Measurements from ENCODE around the gene DSCAM. TPM values are rescaled to one million over a fixed set of nuclear protein-coding genes. Genes with fewer than 3 reads are reported as not detected.

The DSCAM gene
- total RNA-seq, 4 donors from 2014 or later, result 0.03 TPM; not detected in 3

DNA sequence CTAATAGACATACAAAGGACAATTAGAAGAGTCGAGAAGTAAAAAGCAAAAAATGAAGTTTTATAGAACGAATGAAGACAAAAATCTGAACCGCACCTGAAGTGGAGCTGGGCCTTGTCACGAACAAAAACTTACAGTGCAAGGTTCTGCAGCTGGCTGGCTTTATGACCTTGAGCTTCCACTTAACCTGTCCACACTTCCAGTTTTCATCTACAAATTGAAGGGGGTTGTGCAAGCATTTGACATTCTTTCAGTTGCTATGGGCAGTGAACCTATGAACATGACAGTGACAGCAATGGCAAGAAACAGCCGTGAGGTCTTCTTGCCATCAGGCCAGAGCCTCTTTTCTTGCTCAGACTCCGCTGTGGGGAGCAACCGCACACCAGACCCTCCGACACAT is 93.2 kb downstream of the DSCAM start:
- Histone ChIP-seq H3K4me3 (no peak overlapping the region), H3K27me3 (no peaks in the 10 kb centered on the region), H3K27ac (no peak overlapping the region), H3K4me1 (no peaks in the 10 kb centered on the region), H3K36me3 (no peaks in the 10 kb centered on the region), H3K9me3 (no peaks in the 10 kb centered on the region)
- TF ChIP-seq, protein P1, sequence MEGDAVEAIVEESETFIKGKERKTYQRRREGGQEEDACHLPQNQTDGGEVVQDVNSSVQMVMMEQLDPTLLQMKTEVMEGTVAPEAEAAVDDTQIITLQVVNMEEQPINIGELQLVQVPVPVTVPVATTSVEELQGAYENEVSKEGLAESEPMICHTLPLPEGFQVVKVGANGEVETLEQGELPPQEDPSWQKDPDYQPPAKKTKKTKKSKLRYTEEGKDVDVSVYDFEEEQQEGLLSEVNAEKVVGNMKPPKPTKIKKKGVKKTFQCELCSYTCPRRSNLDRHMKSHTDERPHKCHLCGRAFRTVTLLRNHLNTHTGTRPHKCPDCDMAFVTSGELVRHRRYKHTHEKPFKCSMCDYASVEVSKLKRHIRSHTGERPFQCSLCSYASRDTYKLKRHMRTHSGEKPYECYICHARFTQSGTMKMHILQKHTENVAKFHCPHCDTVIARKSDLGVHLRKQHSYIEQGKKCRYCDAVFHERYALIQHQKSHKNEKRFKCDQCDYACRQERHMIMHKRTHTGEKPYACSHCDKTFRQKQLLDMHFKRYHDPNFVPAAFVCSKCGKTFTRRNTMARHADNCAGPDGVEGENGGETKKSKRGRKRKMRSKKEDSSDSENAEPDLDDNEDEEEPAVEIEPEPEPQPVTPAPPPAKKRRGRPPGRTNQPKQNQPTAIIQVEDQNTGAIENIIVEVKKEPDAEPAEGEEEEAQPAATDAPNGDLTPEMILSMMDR (IDR thresholded peaks at IDR 0.05 in 4 of 5, conservative IDR thresholded peaks at IDR 0.05 in 1 of 5), result no peak
- no peak for TF ChIP-seq POLR2A (IDR thresholded peaks at IDR 0.05)
- in situ Hi-C loops (cut with MboI; ENCODE audit: low sequenced_read_pairs in 4 of 4), result no loop called here
- intact Hi-C loops (cut with DNase I; ENCODE audit: low total_unique reads), result no loop called here
- ATAC-seq (no peak), DNase-seq (no peak)

DNA sequence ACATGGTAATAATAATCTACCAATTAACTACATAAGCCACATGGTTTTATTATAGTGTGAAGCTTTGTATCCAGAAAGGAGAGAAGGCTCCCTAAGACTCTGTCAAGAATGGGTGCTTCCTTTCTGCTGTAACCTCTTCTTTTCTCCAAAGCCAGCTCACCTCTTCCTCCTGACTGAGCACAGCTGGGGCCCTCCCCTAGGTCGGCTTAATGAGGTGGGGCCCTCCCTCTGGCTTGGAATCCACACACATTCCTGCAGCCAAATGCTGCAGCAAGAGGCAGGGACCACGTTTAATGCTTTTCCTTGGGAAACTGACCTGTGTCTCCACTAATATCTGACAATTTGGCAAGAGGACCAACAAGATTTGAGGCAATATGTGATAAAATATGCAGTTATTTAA is 94.8 kb downstream of the DSCAM start:
- Histone ChIP-seq H3K9me3 (no peaks in the 10 kb centered on the region), H3K27ac (no peak overlapping the region), H3K36me3 (no peaks in the 10 kb centered on the region), H3K4me3 (no peak overlapping the region), H3K27me3 (no peaks in the 10 kb centered on the region), H3K4me1 (no peaks in the 10 kb centered on the region)
- TF ChIP-seq, protein P1 (IDR thresholded peaks at IDR 0.05 in 4 of 5, conservative IDR thresholded peaks at IDR 0.05 in 1 of 5), result no peak
- no peak for TF ChIP-seq POLR2A (IDR thresholded peaks at IDR 0.05)
- intact Hi-C loops (cut with DNase I; ENCODE audit: low total_unique reads), result no loop called here
- ATAC-seq (no peak), DNase-seq (no peak)
- in situ Hi-C loops (cut with MboI; ENCODE audit: low sequenced_read_pairs in 4 of 4), result no loop called here

DNA sequence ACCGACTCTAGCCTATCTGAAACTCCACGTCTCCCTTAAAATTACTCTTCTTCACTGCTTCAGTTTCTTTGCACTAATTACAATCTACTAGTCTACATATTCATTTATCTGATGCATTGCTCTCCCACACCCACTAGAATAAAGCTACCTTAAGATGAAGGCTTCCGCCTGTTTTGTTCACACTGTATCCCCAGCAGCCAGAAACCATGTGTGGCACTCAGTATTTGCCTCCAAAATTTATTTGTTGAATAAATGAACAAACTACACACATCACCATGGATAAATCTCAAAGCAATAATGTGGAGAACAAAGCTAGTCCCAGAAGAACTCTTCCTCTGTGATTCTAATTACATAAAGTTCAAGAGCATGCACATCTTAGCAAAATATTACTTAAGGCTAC is 95.7 kb downstream of the DSCAM start:
- no peak for ATAC-seq
- in situ Hi-C loops (cut with MboI; ENCODE audit: low sequenced_read_pairs in 4 of 4) (no loop called here), intact Hi-C loops (cut with DNase I; ENCODE audit: low total_unique reads) (no loop called here)
- no peak for DNase-seq
- no peaks in the 10 kb centered on the region for H3K36me3 ChIP-seq
- H3K4me1 ChIP-seq, result no peaks in the 10 kb centered on the region
- H3K27ac ChIP-seq, result no peak overlapping the region
- H3K4me3 ChIP-seq, result no peak overlapping the region
- H3K27me3 ChIP-seq, result no peaks in the 10 kb centered on the region
- no peaks in the 10 kb centered on the region for H3K9me3 ChIP-seq
- TF ChIP-seq, protein P1 (IDR thresholded peaks at IDR 0.05 in 4 of 5, conservative IDR thresholded peaks at IDR 0.05 in 1 of 5), result no peak
- no peak for TF ChIP-seq POLR2A (IDR thresholded peaks at IDR 0.05)

DNA sequence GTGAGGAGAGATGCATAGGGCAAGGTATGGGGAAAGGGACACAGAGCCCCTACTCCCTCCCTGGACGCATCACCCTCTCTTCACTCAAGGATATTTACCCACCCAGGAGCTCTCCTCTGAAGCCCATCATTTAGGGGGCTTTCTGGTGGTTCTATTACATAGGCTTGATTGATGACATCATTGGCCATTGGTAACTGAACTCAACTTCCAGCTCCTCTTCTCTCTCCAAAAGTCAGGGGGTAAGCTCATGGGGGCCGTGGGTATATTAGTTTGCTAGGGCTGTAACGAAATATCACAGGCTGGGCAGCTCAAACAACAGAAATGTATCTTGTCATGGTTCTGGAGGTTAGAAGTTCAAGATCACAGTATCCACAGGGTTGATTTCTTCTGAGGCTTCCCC is 110.8 kb downstream of the DSCAM start:
- in situ Hi-C loops (cut with MboI; ENCODE audit: low sequenced_read_pairs in 4 of 4) (no loop called here), intact Hi-C loops (cut with DNase I; ENCODE audit: low total_unique reads) (no loop called here)
- Histone ChIP-seq H3K27me3 (no peaks in the 10 kb centered on the region), H3K36me3 (no peaks in the 10 kb centered on the region), H3K9me3 (no peaks in the 10 kb centered on the region), H3K4me1 (no peaks in the 10 kb centered on the region), H3K27ac (no peak overlapping the region), H3K4me3 (no peak overlapping the region)
- DNase-seq (no peak), ATAC-seq (no peak)
- TF ChIP-seq, protein P1 (IDR thresholded peaks at IDR 0.05 in 4 of 5, conservative IDR thresholded peaks at IDR 0.05 in 1 of 5), result no peak
- no peak for TF ChIP-seq POLR2A (IDR thresholded peaks at IDR 0.05)

DNA sequence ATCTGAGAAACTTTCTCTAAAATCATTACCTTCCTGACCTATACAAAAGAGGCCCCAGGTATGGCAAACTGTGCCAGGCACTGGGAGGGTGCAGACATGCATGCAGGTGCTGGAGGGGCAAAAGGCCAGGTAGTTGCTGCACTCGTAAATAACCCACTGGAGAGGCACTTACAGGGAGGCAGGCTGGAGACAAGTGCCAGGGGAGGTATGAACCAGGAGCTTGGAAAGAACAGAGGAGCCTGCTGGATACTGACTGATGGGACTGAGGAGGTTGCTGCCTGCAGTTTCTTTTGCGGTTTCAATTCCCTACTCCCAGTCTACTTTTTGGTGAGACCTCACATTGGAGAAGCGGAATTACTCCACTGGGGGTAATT is 113.9 kb downstream of the DSCAM start:
- H3K4me1 ChIP-seq, result no peaks in the 10 kb centered on the region
- ATAC-seq (no peak), DNase-seq (no peak)
- H3K36me3 ChIP-seq, result no peaks in the 10 kb centered on the region
- no peaks in the 10 kb centered on the region for H3K27me3 ChIP-seq
- no peaks in the 10 kb centered on the region for H3K9me3 ChIP-seq
- TF ChIP-seq, protein P1 (IDR thresholded peaks at IDR 0.05 in 4 of 5, conservative IDR thresholded peaks at IDR 0.05 in 1 of 5), result no peak
- TF ChIP-seq POLR2A (IDR thresholded peaks at IDR 0.05), result no peak
- intact Hi-C loops (cut with DNase I; ENCODE audit: low total_unique reads) (no loop called here), in situ Hi-C loops (cut with MboI; ENCODE audit: low sequenced_read_pairs in 4 of 4) (no loop called here)
- H3K27ac ChIP-seq, result no peak overlapping the region
- H3K4me3 ChIP-seq, result no peak overlapping the region
